HG03469 (cell line): ENCODE data around the gene PTPRK.

Experiments used
- ATAC-seq: cut with Tn5 transposase; IDR thresholded peaks from one replicate; pipeline ENCODE4 v1.9.1; 2021; ENCODE audit warnings: mild to moderate bottlenecking, moderate library complexity, moderate number of reproducible peaks; ENCODE audit not compliant: unreplicated experiment

Gene PTPRK

DNA sequence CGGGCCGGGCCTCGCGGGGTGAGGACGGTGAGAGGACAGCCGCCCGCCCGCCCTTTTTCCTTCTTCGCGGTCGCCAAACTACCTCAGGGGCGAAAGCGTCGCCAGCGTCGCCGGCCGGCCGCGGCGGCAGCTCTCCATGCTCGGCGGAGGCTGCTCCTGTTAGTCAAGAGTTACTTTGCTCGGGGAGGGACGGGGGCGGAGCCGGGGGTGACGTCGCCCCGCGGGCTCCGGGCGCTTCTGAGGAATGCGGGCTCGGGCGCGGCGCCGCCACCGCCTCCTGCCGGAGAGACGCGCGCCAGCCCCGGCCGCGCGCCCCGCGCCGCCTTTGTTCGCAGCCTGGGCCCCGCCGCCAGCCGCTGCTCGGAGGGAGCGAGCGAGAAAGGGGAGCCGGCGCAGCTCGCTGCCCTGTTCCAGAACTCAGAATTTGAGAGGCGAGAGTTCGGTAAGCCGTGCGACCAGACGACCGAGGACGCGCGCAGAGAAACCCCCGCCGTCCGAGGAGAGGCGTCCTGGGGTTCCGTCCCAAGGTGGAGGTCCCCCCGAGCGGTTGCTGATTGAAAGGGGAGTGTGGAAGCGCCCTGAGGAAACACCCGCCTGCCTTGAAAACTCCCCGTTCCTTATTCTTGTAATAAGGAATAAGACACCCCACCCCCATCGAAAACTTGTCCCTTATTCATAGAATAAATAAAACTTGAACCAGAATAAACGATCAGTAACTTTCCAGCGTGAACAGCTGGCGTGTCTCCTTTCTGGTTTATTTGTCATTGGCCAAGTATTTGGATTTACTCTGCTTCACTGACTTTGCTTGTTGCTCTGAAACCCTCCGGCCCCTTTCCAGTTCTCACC is at the start of gene PTPRK:
Gene PTPRK, minus strand, starts transcription at position 164 of the 846 bp plus-strand sequence. CDS start 241 bp downstream, outside the sequence.
- peak; percentile 88 for ATAC-seq

DNA sequence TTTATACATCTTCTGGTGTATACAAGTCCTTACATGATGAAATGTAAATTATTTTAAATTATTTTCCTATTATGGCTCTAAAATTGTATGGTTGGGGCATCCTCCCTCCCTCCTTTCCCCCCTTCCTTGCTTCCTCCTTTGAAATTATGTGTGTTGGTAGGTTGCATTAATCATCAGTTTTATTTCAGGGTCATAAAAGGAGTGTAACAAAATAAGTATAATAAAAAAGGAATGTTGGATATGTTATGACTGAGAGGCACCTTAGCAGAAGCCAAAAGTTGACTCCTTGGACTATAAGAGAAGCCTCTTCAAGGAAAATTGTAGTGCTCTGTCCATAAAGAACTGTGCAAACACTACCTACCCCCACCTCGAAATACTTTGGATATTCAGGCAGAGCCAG is 46.6 kb upstream of the PTPRK start:
- no peak for ATAC-seq

DNA sequence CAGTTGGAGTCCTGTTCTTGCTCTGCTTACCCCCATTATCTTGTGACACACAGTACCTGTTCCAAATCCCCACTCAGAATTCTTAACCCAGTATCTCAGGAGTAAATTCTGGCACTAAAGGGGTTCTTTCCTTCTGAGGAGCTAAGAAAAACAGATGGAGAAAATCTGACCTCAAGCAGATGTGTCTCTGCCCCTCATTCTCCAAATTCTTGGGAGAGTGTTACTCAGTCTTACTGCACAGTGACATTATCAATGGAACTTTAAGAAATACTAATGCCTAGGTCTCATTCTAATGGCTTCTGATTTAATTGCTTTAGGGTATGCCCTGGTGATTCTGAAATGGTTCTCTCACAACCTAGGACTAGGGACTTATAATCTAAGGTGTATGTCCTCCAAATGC is 40.6 kb upstream of the PTPRK start:
- no peak for ATAC-seq

DNA sequence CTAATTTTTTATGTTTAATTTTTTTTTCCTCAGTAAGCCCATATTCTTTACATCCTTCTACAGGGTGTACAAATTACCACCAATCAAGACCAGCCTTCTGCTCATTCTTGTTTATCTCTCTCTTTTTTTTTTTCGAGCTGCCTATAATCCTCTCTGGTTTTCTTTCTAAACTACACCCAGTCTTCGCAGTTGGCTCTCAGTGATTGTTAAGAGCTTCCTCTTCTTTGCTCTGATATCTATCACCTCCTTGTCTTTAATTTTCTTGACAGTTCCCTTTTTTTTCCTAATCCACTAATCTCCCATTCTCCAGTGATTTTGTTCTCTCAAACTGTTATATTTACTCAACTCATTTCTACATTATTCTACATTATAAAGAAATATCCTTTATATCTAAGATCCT is 38.5 kb upstream of the PTPRK start:
- ATAC-seq, result no peak

DNA sequence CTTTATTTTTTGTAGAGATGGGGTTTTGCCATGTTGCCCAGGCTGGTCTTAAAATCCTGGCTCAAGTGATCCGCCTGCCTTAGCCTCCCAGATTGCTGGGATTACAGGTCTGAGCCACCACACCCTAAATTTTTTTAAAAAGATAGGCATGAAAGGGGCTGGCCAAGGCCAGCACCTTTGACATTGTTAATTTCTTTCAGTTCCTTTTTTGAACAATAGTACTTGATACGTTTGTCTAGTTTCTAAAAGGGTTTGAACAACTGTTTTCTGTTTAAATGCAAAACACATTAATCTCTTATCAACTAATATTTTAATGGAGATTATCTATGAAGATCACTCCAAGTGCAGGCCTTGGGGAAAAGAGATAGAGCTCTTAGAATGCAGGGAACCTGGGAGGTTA is 37.6 kb upstream of the PTPRK start:
- no peak for ATAC-seq

DNA sequence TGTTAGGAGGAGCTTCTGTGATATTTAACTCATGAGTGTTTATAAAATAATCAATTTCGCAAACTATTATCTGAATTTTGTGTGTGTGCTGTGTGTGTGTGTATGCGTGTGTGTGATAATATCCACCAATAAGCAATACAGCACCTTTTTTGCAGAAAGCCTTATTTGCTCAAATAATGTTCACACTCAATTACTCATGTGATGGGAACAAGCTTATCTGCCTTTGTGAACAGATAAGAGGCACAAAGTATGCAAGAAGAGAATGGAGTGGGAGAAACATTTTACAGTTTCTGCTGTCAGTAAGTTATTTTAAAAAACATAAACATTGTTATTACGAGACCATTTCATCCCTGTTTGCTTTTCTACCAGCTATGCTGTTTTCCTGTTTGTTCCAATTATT is 36.7 kb upstream of the PTPRK start:
- no peak for ATAC-seq

DNA sequence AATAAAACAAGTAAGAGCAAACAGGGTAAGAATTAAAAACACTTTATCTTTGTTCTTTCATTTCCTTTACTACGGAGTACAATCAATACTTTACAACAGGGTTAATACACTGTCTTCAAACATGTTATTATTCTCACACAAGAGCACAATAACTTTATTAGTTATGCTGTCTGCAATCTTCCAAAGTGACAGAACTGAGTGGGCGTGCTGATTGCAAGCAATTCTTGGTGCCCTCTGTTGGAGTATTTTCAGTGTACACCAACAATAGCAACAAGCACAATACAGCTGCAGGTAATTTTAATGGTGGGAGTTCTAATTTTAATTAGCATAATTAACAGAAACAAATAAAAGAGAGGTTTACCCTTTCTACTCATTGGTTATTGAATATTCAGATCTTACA is 33.9 kb upstream of the PTPRK start:
- ATAC-seq, result no peak

DNA sequence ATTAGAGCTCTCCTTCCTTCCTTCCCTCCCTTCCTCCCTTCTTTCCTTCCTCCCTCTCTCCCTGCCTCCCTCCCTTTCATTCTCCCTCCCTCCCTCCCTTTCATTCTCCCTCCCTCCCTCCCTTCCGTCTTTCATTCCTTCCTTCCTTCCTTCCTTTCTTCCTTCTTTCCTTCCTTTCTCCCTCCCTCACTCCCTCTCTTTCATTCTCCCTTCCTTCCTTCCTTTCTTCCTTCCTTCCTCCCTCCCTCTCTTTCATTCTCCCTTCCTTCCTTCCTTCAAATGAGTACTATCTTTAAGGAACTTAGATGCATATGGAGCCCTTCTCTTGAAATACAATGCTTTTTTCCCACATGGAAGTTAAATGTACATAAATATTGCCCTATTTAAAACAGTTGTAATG is 20.9 kb upstream of the PTPRK start:
- ATAC-seq, result no peak

DNA sequence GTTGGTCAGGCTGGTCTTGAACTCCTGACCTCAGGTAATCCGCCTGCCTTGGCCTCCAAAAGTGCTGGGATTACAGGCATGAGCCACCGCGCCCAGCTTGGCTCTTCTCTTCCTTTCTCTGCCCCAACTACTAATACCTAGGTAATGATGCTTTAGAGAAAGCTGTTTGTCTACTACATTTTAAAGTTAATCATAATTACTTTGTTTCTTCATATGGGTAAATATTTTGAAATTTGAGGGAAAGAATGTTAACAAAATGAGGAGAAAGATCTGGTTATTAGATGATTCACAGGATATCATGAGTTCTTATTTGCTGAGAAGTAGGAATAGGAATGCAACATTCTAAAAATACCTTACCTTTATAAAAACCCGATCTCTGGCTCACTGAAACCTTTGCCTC is 18.4 kb upstream of the PTPRK start:
- ATAC-seq, result no peak

DNA sequence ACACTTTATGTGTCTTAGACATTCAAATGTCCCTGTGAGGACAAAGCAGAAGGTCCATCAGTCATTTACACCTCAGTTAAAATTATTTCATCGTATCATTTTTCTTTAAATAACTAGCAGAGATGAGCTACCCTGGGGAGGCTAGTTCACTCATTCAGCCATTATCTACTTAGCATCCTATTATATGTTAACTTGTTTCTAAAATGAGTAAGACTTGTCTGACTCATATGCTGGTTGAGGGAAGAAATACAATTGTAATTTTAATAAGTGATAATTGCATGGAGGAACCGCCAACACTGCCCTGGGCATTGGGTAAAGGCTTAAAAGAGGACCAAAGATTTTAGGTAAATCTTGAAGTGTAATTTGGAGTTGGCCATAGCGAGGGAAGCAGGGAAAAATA is 12.4 kb upstream of the PTPRK start:
- no peak for ATAC-seq

DNA sequence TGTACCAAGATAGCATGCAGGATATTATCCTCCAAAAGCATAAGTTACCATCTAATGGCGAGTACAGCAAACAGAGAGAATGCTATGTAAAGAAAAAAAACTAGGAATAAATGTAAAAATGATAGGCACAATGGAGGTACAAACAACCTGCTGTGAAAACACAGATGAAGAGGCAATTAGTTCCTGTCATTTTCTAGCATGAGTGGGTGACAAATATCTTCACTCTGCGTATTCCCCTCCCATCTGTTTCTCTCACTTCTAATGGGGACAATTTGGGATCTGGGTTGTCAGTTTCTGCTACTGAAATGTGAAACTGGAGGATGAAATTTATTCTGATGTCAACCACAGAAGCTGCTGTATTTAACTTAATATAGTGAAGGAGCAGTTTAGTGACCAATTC is 11.7 kb upstream of the PTPRK start:
- no peak for ATAC-seq

DNA sequence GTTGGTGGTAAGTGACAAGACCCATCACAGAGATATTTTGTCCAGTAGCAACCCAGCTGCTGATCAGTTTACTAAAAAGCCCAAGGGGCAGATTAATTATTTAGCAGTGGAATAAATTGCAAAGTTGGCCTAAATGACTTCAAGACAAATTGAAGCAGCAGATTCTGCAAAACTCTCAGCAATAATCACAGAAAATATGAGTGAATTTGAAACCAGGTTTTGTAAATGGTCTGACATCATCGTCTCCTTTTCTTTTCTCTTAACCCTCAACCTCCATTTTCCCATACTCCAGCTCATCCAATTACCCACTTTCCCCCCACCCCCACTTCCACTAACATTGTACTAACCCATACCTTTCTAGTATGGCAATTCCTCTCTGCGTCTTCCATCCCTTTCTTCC is 11.3 kb upstream of the PTPRK start:
- ATAC-seq, result no peak

DNA sequence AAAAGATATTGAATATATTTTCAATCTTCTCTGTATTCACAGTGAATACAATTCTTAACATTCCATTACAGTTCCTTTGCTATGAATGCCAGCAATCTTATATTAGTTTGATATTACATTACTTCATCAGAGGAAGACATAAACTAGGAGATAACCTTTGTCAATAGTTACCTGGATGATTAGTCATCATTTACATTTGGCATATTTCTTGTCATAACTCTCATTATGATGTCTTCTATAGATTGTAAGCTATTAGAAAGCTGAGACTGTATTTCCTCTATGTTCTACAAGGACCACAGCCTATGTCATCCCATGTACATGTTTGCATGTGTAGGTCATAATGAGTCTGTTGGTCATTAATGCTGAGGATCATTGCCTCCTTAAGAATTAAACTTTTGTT is 7.8 kb upstream of the PTPRK start:
- no peak for ATAC-seq

DNA sequence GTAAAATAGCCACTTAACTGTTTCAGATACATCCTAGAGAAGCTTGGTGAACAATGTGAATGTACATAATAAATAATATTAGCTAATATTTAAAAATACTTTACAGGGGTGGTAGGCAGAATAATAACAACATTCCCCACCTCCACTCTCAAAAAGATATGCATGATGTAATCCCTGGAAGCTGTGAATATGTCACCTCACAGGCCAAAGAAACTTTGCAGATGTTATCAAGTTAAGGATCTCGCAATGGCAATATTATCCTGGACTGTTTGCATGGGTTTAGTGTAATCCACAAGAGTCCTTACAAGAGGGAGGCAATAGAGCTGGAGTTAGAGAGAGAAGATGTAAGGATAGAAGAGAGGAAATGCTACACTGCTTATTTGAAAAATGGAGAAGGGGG is 7.0 kb upstream of the PTPRK start:
- no peak for ATAC-seq

DNA sequence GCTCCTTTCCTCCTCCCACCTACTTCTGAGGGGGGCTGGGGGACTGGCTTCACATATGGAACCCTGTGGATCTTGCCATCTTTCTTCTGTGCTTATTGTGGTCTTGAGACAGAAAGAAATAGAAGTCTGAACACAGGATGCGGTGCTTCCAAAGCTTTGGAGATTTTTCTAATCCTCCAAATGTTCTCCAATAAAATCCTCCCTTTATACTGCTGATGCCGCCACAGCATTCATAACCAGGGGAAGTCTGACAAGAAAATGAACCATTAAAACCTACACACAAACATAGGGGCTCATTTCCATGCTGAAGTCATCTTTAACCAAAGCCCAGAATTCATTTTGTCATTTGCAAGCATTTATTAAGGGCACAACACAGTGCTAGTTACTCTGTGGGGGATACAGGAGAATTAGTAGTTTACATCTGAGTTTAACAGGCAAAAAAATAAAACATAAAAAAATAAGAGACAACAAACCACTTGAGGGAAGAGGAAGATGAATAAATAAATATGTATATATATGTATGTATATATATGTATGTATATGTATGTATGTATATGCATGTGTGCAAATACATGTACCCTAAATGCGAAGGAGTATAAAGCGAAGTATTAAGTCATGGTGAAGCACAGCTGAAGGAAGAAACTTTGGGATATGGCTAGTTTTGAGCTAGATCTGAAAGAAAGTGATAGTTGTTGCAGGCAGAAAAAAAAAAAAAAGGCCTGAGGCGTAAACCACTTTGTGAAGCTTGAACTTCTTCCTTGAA is 5.9 kb upstream of the PTPRK start:
- ATAC-seq, result no peak

DNA sequence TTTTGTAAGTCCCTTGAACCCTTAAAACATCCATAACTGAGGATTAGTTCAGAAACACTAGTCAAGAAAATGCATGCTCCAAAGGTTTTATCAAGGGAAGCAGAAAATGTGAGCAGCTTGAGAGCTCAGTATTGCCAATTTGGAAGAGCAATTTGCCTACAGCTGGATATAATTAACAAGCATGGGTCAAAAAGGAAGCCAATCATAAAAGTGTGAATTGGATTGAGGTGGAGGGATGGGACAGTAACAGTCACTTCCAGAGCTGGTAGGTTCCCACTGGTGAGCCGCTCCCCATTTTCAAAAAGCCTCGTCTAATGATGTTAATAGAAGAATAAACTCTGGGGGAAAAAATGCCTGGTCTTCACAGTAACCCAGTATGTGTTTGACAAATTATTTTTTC is 5.0 kb upstream of the PTPRK start:
- ATAC-seq, result no peak

DNA sequence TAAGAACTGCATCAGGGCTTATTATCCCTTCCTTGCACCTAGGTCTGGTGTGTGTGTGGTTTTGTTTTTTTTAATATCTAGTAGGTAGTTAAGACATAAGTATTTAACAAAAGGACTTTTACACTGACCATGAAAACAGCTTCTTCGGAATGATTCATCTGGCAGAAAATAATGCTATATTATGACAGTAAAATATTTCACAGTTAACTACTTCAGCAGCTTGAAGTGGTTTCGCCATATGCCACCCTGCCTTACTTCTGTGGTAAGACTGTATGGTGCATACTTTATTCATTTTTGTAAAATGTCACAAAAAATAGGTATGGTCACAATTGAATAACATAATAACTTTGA is 858 bp upstream of the PTPRK start:
- no peak for ATAC-seq

DNA sequence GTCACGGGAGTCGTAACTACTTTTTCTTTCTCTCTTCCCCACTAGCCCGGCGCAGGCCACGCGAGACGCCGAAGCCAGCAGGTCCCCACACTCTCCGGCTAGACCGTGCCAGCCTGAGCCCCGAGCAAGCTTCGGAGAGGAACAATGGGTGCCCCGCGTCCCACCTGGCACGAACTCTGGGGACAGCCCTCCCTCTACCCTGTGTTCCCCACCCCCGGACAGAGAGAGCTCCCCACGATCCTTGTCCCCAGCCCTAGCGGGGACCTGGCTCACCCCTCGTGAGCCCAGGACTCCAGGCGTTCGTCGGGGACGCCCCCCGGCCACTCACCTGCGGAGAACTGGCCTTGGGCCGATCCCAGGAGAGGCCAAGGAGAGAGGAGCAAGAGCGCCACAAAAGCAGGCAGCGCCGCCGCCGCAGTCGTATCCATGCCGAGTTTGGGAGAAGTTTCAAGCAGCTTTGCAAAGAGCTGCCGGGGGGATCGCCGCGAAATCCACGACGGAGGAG is 416 bp downstream of the PTPRK start:
- ATAC-seq, result peak; percentile 4

DNA sequence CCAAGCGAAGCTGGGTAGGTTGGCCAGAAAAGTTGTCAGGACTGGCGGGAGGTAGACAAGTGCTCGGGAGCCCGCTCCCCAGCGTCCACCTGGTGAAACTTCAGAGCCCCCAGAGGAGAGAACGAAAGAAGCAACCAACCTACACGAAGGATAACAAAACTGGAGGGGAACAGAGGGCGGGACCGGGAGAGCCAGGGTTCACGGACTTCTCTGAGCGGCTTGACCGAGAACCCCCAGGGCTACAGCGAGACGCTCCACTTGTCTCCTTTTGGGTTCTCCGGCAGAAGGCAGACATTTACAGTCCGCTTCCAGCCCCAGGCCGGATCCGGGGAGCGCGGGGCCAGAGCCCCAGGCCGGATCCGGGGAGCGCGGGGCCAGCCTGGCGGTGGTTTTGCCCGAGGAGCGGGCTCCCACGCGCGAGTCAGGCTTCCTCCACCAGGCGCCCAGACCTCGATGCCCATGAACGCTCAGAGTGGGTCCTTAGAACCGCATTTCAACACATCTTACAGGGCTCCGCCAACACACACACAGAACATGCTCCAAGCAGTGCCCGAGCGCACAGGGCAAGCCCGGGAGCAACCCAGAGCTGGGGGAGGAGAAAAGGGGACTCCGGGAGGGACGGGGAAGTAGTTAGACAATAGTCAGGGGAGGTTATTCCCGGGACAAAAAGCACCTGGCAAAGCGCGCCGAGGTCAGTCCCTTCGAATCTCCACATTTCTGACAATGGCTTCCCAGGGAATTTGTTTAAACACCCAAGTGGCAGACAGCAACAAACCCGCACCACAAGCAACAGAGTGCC is 1.1 kb downstream of the PTPRK start:
- no peak for ATAC-seq

DNA sequence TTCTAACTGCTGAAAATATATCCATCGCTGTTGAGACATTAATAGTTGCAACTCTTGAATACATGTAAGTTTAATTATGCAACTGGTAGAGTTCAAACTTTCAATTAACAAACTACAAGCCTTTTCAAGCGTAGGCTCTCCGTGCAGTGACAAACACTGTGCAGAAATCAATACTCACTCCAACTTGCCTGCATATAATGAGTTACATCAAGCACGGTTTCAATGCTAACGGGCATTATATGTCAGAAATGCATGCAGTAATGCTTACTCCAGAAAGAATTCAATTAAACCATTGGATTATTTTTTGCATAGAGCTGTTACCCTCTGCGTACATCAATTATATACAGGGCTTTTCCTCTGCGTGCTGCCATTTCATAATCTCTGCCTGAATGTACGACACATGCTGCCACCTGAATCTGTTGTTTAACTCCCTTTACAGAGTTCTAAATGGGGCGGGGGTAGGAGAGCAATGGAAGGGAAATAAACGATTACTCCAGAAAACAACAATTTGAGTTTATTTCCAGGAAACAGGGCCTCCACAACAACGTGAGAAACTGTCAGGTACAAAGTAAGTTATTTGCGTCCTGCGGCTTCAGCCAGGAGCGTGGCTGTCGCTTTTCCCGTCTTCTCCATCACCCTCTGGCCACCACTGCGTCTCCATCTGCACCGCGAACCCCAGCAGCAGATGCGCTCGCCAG is 1.8 kb downstream of the PTPRK start:
- no peak for ATAC-seq

DNA sequence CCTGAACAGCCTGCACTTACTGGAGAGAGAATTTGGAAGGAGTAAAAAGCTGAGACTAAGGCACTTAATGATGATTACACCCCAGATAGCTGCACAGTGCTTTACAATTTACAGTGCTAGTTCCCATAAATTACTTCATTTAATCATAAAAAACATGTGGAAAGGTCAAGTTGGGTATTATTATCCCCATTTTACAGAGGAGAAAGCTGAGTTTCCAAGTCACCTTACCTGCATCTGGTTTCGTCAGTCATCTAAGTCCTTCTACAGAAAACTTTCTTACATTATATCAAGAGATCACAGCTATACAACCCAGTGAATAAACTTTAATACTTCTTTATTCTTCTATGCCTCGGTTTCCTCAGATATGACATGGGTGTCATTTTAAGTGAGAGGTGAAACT is 3.3 kb downstream of the PTPRK start:
- ATAC-seq, result no peak
